H1 (cell line): ENCODE results near the gene ARHGEF19. TPM values are rescaled to one million over a fixed set of nuclear protein-coding genes. Genes with fewer than 3 reads are reported as not detected.

Source experiments
- CTCF ChIA-PET: fragments of 300-600 bp; sonication (Branson Sonifier 250); formaldehyde crosslinking; loops from one replicate; lab custom pipeline; 2021; ENCODE audit not compliant: partially characterized antibody; lab: Charles Lee
- POLR2A ChIA-PET: fragments of 300-600 bp; sonication (Branson Sonifier 250); formaldehyde crosslinking; loops from one replicate; lab custom pipeline; 2021; ENCODE audit warnings: inconsistent platforms; ENCODE audit not compliant: partially characterized antibody; lab: Charles Lee
- DNase-seq, 2 experiments: peaks; one replicate each; pipeline versions ENCODE4 v3.0.0 to v3.0.0-alpha.2; 2010 to 2022; ENCODE audit warnings: low spot score in 2 of 2, low read depth in 1 of 2, mixed read lengths in 1 of 2
- FAIRE-seq: peaks from 2 replicates; lab custom pipeline; 2011; peaks lifted over from hg19 to GRCh38; lab: Jason Lieb, UNC
- H2AFZ ChIP-seq: 2 replicates; pipeline ENCODE4 v1.8.1; 2012; ENCODE audit warnings: low read length, inconsistent platforms
- H2AK5ac ChIP-seq: 2 replicates; pipeline ENCODE4 v1.6.1; 2013; ENCODE audit warnings: low read depth, low read length
- H2BK120ac ChIP-seq: replicated peaks from 2 replicates; pipeline ENCODE3; 2013; ENCODE audit warnings: low read depth, low read length, inconsistent platforms
- H2BK12ac ChIP-seq: 2 replicates; pipeline ENCODE4 v1.6.1; 2013; ENCODE audit warnings: low read depth, low read length
- H2BK15ac ChIP-seq: 2 replicates; pipeline ENCODE4 v1.6.1; 2013; ENCODE audit warnings: low read length
- H2BK20ac ChIP-seq: 2 replicates; pipeline ENCODE4 v1.6.1; 2013; ENCODE audit warnings: low read length
- H2BK5ac ChIP-seq: 2 replicates; pipeline ENCODE4 v1.6.1; 2013; ENCODE audit warnings: low read depth, low read length
- H3K14ac ChIP-seq: 2 replicates; pipeline ENCODE4 v1.6.1; 2013; ENCODE audit warnings: inconsistent platforms; ENCODE audit not compliant: insufficient read length
- H3K18ac ChIP-seq: 2 replicates; pipeline ENCODE4 v1.6.1; 2013; ENCODE audit warnings: low read length; ENCODE audit errors: extremely low read depth
- H3K23ac ChIP-seq: 2 replicates; pipeline ENCODE4 v1.6.1; 2013; ENCODE audit warnings: inconsistent platforms; ENCODE audit not compliant: insufficient read length
- H3K23me2 ChIP-seq: 2 replicates; pipeline ENCODE4 v1.6.1; 2013; ENCODE audit warnings: low read depth, low read length
- H3K27ac ChIP-seq: 2 replicates; pipeline ENCODE4 v1.6.1; 2011; ENCODE audit warnings: low read depth, low read length, inconsistent platforms
- H3K27me3 ChIP-seq, 4 experiments: replicated peaks in 1 of 4; 1 replicate in 1 of 4; 2 replicates in 3 of 4; pipeline versions ENCODE4 v1.6.1 to v1.8.1; 2011 to 2013; ENCODE audit warnings: low read length in 3 of 4, mild to moderate bottlenecking in 3 of 4, inconsistent platforms in 2 of 4, mixed read lengths in 2 of 4, moderate library complexity in 1 of 4; ENCODE audit not compliant: control insufficient read depth in 3 of 4, insufficient read depth in 3 of 4; ENCODE audit errors: extremely low read depth in 1 of 4
- H3K36me3 ChIP-seq, 4 experiments: 2 replicates each; pipeline versions ENCODE4 v1.6.1 to v1.8.1; 2011 to 2013; ENCODE audit warnings: mild to moderate bottlenecking in 4 of 4, low read length in 3 of 4, moderate library complexity in 2 of 4, control low read depth in 1 of 4, inconsistent platforms in 1 of 4; ENCODE audit not compliant: insufficient read depth in 4 of 4, control insufficient read depth in 2 of 4
- H3K4ac ChIP-seq: replicated peaks from 2 replicates; pipeline ENCODE3; 2013; ENCODE audit warnings: low read length, low read depth, mixed read lengths, inconsistent platforms; ENCODE audit not compliant: insufficient read length
- H3K4me1 ChIP-seq, 4 experiments: replicated peaks in 1 of 4; 1 replicate in 1 of 4; 2 replicates in 3 of 4; pipeline versions ENCODE4 v1.6.1 to v1.8.1; 2011 to 2013; ENCODE audit warnings: low read length in 3 of 4, inconsistent platforms in 2 of 4, mixed read lengths in 1 of 4; ENCODE audit not compliant: insufficient read depth in 4 of 4, control insufficient read depth in 3 of 4
- H3K4me2 ChIP-seq, 2 experiments: 2 replicates each; pipeline versions ENCODE4 v1.6.1 to v1.8.1; 2011 to 2013; ENCODE audit warnings: low read depth in 2 of 2, low read length in 2 of 2, control low read depth in 1 of 2, inconsistent platforms in 1 of 2, mild to moderate bottlenecking in 1 of 2; ENCODE audit not compliant: insufficient read depth in 1 of 2
- H3K4me3 ChIP-seq, 4 experiments: fragments of 200-600, 300-600 bp in 1 of 4; sonication (generic), shearing (Covaris generic), sonication (Bioruptor Twin) in 1 of 4; 2 replicates each; pipeline versions ENCODE4 v1.5.1 to v1.8.1; 2011 to 2016; ENCODE audit warnings: low read length in 4 of 4, low read depth in 3 of 4, control low read depth in 2 of 4, inconsistent platforms in 2 of 4, mild to moderate bottlenecking in 2 of 4, mixed read lengths in 1 of 4, moderate library complexity in 1 of 4; ENCODE audit not compliant: insufficient read depth in 2 of 4; ENCODE audit errors: extremely low read depth in 1 of 4
- H3K56ac ChIP-seq: replicated peaks from 2 replicates; pipeline ENCODE3; 2013; ENCODE audit warnings: low read depth, mild to moderate bottlenecking, mixed read lengths, low read length, inconsistent platforms; ENCODE audit not compliant: insufficient read length
- H3K79me1 ChIP-seq: 2 replicates; pipeline ENCODE4 v1.6.1; 2013; ENCODE audit warnings: low read depth, low read length, control low read depth
- H3K79me2 ChIP-seq, 2 experiments: 2 replicates each; pipeline versions ENCODE4 v1.6.1 to v1.8.1; 2012 to 2013; ENCODE audit warnings: low read length in 2 of 2, mild to moderate bottlenecking in 2 of 2, inconsistent platforms in 1 of 2; ENCODE audit not compliant: insufficient read depth in 2 of 2, control insufficient read depth in 1 of 2
- H3K9ac ChIP-seq, 4 experiments: replicated peaks in 1 of 4; 1 replicate in 1 of 4; 2 replicates in 3 of 4; pipeline versions ENCODE4 v1.6.1 to v1.8.1; 2011 to 2013; ENCODE audit warnings: low read depth in 3 of 4, low read length in 3 of 4, control low read depth in 2 of 4, mild to moderate bottlenecking in 2 of 4, moderate library complexity in 2 of 4, inconsistent platforms in 1 of 4; ENCODE audit errors: extremely low read depth in 1 of 4
- H3K9me3 ChIP-seq, 2 experiments: 2 replicates each; pipeline versions ENCODE4 v1.6.1 to v1.8.1; 2012 to 2013; ENCODE audit warnings: mild to moderate bottlenecking in 2 of 2, moderate library complexity in 2 of 2, control low read depth in 1 of 2, inconsistent platforms in 1 of 2, low read depth in 1 of 2, low read length in 1 of 2, mixed read lengths in 1 of 2; ENCODE audit not compliant: insufficient read depth in 2 of 2
- H4K20me1 ChIP-seq, 2 experiments: replicated peaks in 1 of 2; 2 replicates each; pipeline versions ENCODE3 to v1.8.1; 2011 to 2013; ENCODE audit warnings: inconsistent platforms in 2 of 2, low read length in 2 of 2, mild to moderate bottlenecking in 1 of 2; ENCODE audit not compliant: insufficient read depth in 2 of 2, control insufficient read depth in 1 of 2
- H4K5ac ChIP-seq: 2 replicates; pipeline ENCODE4 v1.6.1; 2013; ENCODE audit warnings: low read length, low read depth, mixed read lengths, inconsistent platforms; ENCODE audit not compliant: insufficient read length
- H4K8ac ChIP-seq: 2 replicates; pipeline ENCODE4 v1.8.0; 2013; ENCODE audit warnings: mild to moderate bottlenecking, moderate library complexity, low read length, inconsistent platforms; ENCODE audit not compliant: insufficient read depth; ENCODE audit errors: extremely low read depth
- H4K91ac ChIP-seq: replicated peaks from 2 replicates; pipeline ENCODE3; 2013; ENCODE audit warnings: low read length, mixed read lengths, inconsistent platforms; ENCODE audit not compliant: insufficient read length
- BCL11A ChIP-seq, 2 experiments: IDR thresholded peaks; one replicate each; pipeline ENCODE4 v1.6.1; 2011; ENCODE audit warnings: low read depth in 2 of 2, low read length in 2 of 2, mild to moderate bottlenecking in 2 of 2
- CBX5 ChIP-seq: fragments of 300-800, 300-1000 bp; sonication (generic); IDR thresholded peaks from 2 replicates; pipeline ENCODE4 v1.7.1; 2016; ENCODE audit warnings: antibody characterized with exemption, low read length, low read depth
- CBX8 ChIP-seq: fragments of 300-800, 300-1000 bp; sonication (generic); IDR thresholded peaks from 2 replicates; pipeline ENCODE4 v1.7.1; 2016; ENCODE audit warnings: low read depth, low read length, borderline replicate concordance
- EGR1 ChIP-seq: IDR thresholded peaks from 2 replicates; pipeline ENCODE4 v1.6.1; 2011; ENCODE audit warnings: low read depth, low read length, borderline replicate concordance
- EP300 ChIP-seq, 2 experiments: IDR thresholded peaks; 1 replicate in 1 of 2; 2 replicates in 1 of 2; pipeline ENCODE4 v1.6.1; 2011 to 2012; ENCODE audit warnings: low read depth in 2 of 2, low read length in 2 of 2, mild to moderate bottlenecking in 2 of 2, borderline replicate concordance in 1 of 2, inconsistent platforms in 1 of 2, moderate library complexity in 1 of 2
- POLR2A ChIP-seq, 2 experiments: IDR thresholded peaks; 1 replicate in 1 of 2; 2 replicates in 1 of 2; pipeline ENCODE4 v1.6.1; 2011; ENCODE audit warnings: low read depth in 2 of 2, low read length in 2 of 2, mild to moderate bottlenecking in 2 of 2; ENCODE audit errors: control extremely low read depth in 1 of 2
- RXRA ChIP-seq: IDR thresholded peaks from 2 replicates; pipeline ENCODE4 v1.6.1; 2011; ENCODE audit warnings: low read depth, mild to moderate bottlenecking, low read length, moderate library complexity; ENCODE audit not compliant: insufficient read depth
- SIX5 ChIP-seq: IDR thresholded peaks from 2 replicates; pipeline ENCODE4 v1.6.1; 2011; ENCODE audit warnings: mild to moderate bottlenecking, low read depth, low read length
- TAF1 ChIP-seq: IDR thresholded peaks from 2 replicates; pipeline ENCODE4 v1.6.1; 2011; ENCODE audit warnings: mild to moderate bottlenecking, low read depth, low read length
- TAF7 ChIP-seq: optimal IDR thresholded peaks from 2 replicates; pipeline ENCODE3; 2011; ENCODE audit warnings: low read depth, mild to moderate bottlenecking, inconsistent platforms, low read length, moderate library complexity, borderline replicate concordance
- TEAD4 ChIP-seq: IDR thresholded peaks from 2 replicates; pipeline ENCODE4 v1.6.1; 2012; ENCODE audit warnings: low read depth, low read length, inconsistent platforms, mixed read lengths
- WGBS, 2 experiments: shearing (Covaris generic) in 1 of 2; methylation state at CpG; one replicate each; pipeline versions ENCODE4 v1.1.6 to v1.1.7; 2013 to 2015; ENCODE audit warnings: low lambda C conversion rate in 2 of 2, mixed read lengths in 2 of 2, inconsistent platforms in 1 of 2, low coverage in 1 of 2, missing lambda C conversion rate in 1 of 2; ENCODE audit not compliant: insufficient replicate concordance in 2 of 2, insufficient coverage in 1 of 2, insufficient read length in 1 of 2; ENCODE audit errors: extremely low coverage in 1 of 2, missing lambda C conversion rate in 1 of 2; 5-methylcytosine and 5-hydroxymethylcytosine counted together
- polyA plus RNA-seq, 7 experiments: library from polyadenylated mRNA; depleted of rRNA in 3 of 7; stranded (reverse) in 5 of 7; unstranded in 2 of 7; fragments of >200 nt in 5 of 7; fragments of 200-250 nt in 2 of 7; gene quantifications; 1 replicate in 5 of 7; 2 replicates in 1 of 7; 4 replicates in 1 of 7; pipeline versions ENCODE4 v1.2.1 to v1.2.3, GENCODE V29; 2011 to 2013; ENCODE audit warnings: missing spikeins in 2 of 7, mixed read lengths in 2 of 7
- total RNA-seq: library from RNA; stranded (reverse); fragmentation: NEBNext Ultra II Directional; extraction: Animal tissue kit (Norgen Biotek cat#: 25700); gene quantifications from 2 replicates; pipeline ENCODE4 v1.2.1, GENCODE V29; 2021
- TF ChIP-seq, protein P1 (sequence below): IDR thresholded peaks from 2 replicates; pipeline ENCODE4 v1.6.1; 2012; ENCODE audit warnings: inconsistent platforms

The ARHGEF19 gene
- total and polyA plus RNA-seq, 2 of the 8 experiments (the other 6 are each of a cell fraction or from before 2014, with no cell fraction given): 47.5 to 56.4 TPM

DNA sequence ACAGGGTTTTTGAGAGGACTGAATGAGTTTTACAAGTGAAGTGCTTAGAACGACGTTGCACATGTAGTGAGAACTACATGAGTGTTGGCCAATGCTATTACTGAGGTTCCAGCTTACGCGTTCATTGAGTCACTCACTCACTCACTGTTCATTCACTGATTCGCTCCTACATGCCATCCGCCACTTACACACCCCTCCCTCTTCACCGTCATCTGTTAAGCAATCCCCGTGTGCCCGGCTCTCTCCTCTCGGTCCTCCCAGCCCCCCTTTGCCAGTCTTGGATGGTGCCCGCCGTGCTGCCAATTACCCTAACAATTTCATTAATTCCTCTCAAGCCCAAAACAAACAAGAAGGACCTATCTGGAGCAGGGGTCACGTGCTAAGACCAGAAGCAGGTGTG, 29.3 kb downstream of the ARHGEF19 start:
- Histone ChIP-seq H3K27ac (no peak overlapping the region), H2AK5ac (no peak overlapping the region), H3K23me2 (no peaks in the 10 kb centered on the region), H3K4ac (no peak overlapping the region), H3K4me3 (no peak overlapping the region), H3K56ac (no peak overlapping the region), H3K79me1 (no peaks in the 10 kb centered on the region), H3K9ac (no peak overlapping the region), H2AFZ (no peak overlapping the region), H2BK15ac (no peak overlapping the region), H3K36me3 (no peaks in the 10 kb centered on the region), H3K4me1 (peaks cover 4 to 11% (median 8%) of the 10 kb centered on the region in 4 experiments; a peak in 6 of 7 replicates), H3K27me3 (no peaks in the 10 kb centered on the region; a peak in 1 of 7 replicates), H2BK20ac (no peak overlapping the region), H4K8ac (no peak overlapping the region), H2BK12ac (peak overlapping the region; percentile 2; the same call in 1 of the 2 replicates), H2BK5ac (0 out of 2 replicates have a peak overlapping the region, but pooled peaks have one; percentile 8), H3K79me2 (no peaks in the 10 kb centered on the region), H3K9me3 (no peaks in the 10 kb centered on the region), H3K18ac (no peak overlapping the region), H4K20me1 (no peaks in the 10 kb centered on the region), H3K4me2 (no peak overlapping the region), H4K91ac (no peak overlapping the region), H3K14ac (no peak overlapping the region), H4K5ac (no peak overlapping the region), H2BK120ac (no peak overlapping the region), H3K23ac (no peak overlapping the region)
- FAIRE-seq (no peak), DNase-seq (no peak)
- CTCF ChIA-PET: interaction anchor here (0.8 to 17.1 kb wide), 4 partner anchors 17 to 116 kb away, joined by 3 to 569 read pairs (median 3); partner anchors contain the start of gene FAM131C
- 91% methylated on average over 13 of the region's 13 CpGs; no CpG with 5 or more reads in 1 of the 2 experiments for WGBS, 2 experiments
- POLR2A ChIA-PET: interaction anchor here (1.0 kb wide), 1 partner anchor 10 kb away, joined by 3 read pairs; no protein-coding TSS in a partner anchor
- TF ChIP-seq CBX8 (no peak), TAF1 (no peak), TAF7 (no peak), CBX5 (no peak), TEAD4 (no peak), SIX5 (no peak), POLR2A (IDR thresholded peaks at IDR 0.05; ENCODE audit: control extremely low read depth in 1 of 2, low read depth in 2 of 2, low read length in 2 of 2) (no peak), RXRA (no peak), EP300 (IDR thresholded peaks at IDR 0.05; ENCODE audit: borderline replicate concordance in 1 of 2, low read depth in 2 of 2, low read length in 2 of 2) (no peak), BCL11A (IDR thresholded peaks at IDR 0.05; ENCODE audit: low read depth in 2 of 2, low read length in 2 of 2) (no peak), EGR1 (no peak)
- TF ChIP-seq, protein P1, sequence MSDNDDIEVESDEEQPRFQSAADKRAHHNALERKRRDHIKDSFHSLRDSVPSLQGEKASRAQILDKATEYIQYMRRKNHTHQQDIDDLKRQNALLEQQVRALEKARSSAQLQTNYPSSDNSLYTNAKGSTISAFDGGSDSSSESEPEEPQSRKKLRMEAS: no peak
